Adrenal gland (tissue), 12 donors: Measurements from ENCODE around the gene EPHA3. TPM values are rescaled to one million over a fixed set of nuclear protein-coding genes. Genes with fewer than 3 reads are reported as not detected.

ENCODE experiments used
- DNase-seq, 7 donors: peaks; one replicate each; pipeline ENCODE4 v3.0.0-alpha.2; 2019 to 2020
- H3K27ac ChIP-seq, 5 donors: fragments of 200-600 bp; sonication (generic) in 4 of 5; 1 replicate in 3 of 5; 2 replicates in 2 of 5; pipeline versions ENCODE4 v1.5.1 to v1.8.0; 2016 to 2020; ENCODE audit warnings: mild to moderate bottlenecking in 1 of 5
- H3K27me3 ChIP-seq: fragments of 200-600 bp; 2 replicates; pipeline ENCODE4 v1.8.0; 2021
- H3K36me3 ChIP-seq, 2 donors: fragments of 200-600 bp; replicated peaks in 1 of 2; 1 replicate in 1 of 2; 2 replicates in 1 of 2; pipeline versions ENCODE4 v1.5.1 to v1.8.0; 2018 to 2022
- H3K4me1 ChIP-seq, 2 donors: fragments of 200-600 bp; replicated peaks in 1 of 2; 1 replicate in 1 of 2; 2 replicates in 1 of 2; pipeline versions ENCODE4 v1.5.1 to v1.8.0; 2018 to 2021
- H3K4me3 ChIP-seq, 4 donors: fragments of 200-600 bp; sonication (generic) in 3 of 4; one replicate each; pipeline ENCODE4 v1.5.1; 2016 to 2018
- H3K9me3 ChIP-seq, 3 donors: fragments of 200-600 bp; sonication (generic) in 1 of 3; replicated peaks in 1 of 3; 1 replicate in 2 of 3; 2 replicates in 1 of 3; pipeline versions ENCODE4 v1.5.1 to v1.8.0; 2016 to 2021
- POLR2A ChIP-seq, 2 donors: fragments of 450-650 bp; IDR thresholded peaks; one replicate each; pipeline ENCODE4 v1.6.1; 2017; ENCODE audit warnings: antibody characterized with exemption in 2 of 2, mild to moderate bottlenecking in 2 of 2, moderate library complexity in 1 of 2
- WGBS, 4 donors: extraction: QIAGEN DNeasy Blood & Tissue Kit in 2 of 4; methylation state at CpG; one replicate each; pipeline versions ENCODE4 v1.1.5 to v1.1.7; 2013 to 2017; 5-methylcytosine and 5-hydroxymethylcytosine counted together
- intact Hi-C, 2 donors: fragments of 100-400 bp; cut with DNase I; formaldehyde crosslinking; loops; one replicate each; pipeline versions ENCODE4 v1.14.1 to v1.15.0; 2022 to 2023
- polyA plus RNA-seq, 3 donors: library from polyadenylated mRNA; stranded (reverse); fragments of 200-250 nt in 2 of 3; fragments of 350-450 nt in 1 of 3; fragmentation: Illumina TruSeq in 1 of 3; extraction: RNeasy Lipid Tissue Mini Kit (QIAGEN cat#74804) in 1 of 3; gene quantifications; one replicate each; pipeline ENCODE4 v1.2.3, GENCODE V29; 2013 to 2014
- total RNA-seq, 9 donors: library from RNA; depleted of rRNA in 4 of 9; stranded (reverse); fragments of >200 nt in 4 of 9; fragments of 120-200 nt in 1 of 9; fragmentation: NEBNext Ultra II Directional in 1 of 9; extraction: Animal tissue kit (Norgen Biotek cat#: 25700) in 1 of 9; gene quantifications; one replicate each; pipeline versions ENCODE4 v1.1.0 to v1.2.4, GENCODE V29; 2013 to 2023
- TF ChIP-seq, protein P1 (sequence below), 6 experiments: fragments of 450-650 bp in 4 of 6; fragments of 200-600 bp in 2 of 6; sonication (generic) in 1 of 6; IDR thresholded peaks; 1 replicate in 5 of 6; 2 replicates in 1 of 6; pipeline versions ENCODE4 v1.5.1 to v1.8.0; 2016 to 2021; ENCODE audit warnings: antibody characterized with exemption in 6 of 6, mild to moderate bottlenecking in 2 of 6, moderate library complexity in 1 of 6
- donor health status: healthy with polysubstance abuse.
- donor health status: Bipolar disorder and iron deficiency.
- donor health status: DM: yes; HTN: yes; CAD: no.
- donor health status: DM: no; HTN: no; CAD: no.
- donor health status: DM: no; HTN: no; CAD: no.
- donor health status: DM: yes; HTN: yes; CAD: no.

The EPHA3 gene
- total and polyA plus RNA-seq, 12 donors = 0.17 to 5.1 (median 0.48) TPM

DNA sequence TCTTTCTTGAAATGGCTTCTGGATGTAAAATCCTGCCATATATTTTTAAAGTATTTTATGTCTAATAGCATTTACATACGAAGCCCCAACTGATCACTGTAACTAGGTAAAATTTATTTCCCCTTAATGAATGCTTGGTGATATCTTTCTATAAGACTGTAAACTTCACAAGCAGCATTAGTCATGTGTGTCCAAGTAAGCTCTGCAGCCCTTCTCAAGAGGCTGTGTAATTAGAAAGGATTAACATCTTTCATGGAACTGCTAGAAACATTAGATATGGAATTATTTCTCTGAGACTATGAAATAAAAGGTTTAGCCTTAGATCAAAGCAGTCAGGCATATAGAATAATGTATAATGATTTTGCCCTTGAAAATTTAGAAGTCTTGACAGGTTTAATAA is 143.3 kb downstream of the EPHA3 start:
- Histone ChIP-seq H3K36me3 (no peaks in the 10 kb centered on the region), H3K27ac (no peak overlapping the region), H3K9me3 (no peaks in the 10 kb centered on the region), H3K4me3 (no peak overlapping the region), H3K4me1 (no peaks in the 10 kb centered on the region), H3K27me3 (no peaks in the 10 kb centered on the region)
- intact Hi-C loops = no loop called here
- 40 to 59% (median 48%) methylated on average over 1 of the region's 1 CpG for WGBS, 4 donors
- no peak for DNase-seq
- TF ChIP-seq POLR2A (IDR thresholded peaks at IDR 0.05) = no peak
- TF ChIP-seq, protein P1, sequence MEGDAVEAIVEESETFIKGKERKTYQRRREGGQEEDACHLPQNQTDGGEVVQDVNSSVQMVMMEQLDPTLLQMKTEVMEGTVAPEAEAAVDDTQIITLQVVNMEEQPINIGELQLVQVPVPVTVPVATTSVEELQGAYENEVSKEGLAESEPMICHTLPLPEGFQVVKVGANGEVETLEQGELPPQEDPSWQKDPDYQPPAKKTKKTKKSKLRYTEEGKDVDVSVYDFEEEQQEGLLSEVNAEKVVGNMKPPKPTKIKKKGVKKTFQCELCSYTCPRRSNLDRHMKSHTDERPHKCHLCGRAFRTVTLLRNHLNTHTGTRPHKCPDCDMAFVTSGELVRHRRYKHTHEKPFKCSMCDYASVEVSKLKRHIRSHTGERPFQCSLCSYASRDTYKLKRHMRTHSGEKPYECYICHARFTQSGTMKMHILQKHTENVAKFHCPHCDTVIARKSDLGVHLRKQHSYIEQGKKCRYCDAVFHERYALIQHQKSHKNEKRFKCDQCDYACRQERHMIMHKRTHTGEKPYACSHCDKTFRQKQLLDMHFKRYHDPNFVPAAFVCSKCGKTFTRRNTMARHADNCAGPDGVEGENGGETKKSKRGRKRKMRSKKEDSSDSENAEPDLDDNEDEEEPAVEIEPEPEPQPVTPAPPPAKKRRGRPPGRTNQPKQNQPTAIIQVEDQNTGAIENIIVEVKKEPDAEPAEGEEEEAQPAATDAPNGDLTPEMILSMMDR (IDR thresholded peaks at IDR 0.05) = no peak

DNA sequence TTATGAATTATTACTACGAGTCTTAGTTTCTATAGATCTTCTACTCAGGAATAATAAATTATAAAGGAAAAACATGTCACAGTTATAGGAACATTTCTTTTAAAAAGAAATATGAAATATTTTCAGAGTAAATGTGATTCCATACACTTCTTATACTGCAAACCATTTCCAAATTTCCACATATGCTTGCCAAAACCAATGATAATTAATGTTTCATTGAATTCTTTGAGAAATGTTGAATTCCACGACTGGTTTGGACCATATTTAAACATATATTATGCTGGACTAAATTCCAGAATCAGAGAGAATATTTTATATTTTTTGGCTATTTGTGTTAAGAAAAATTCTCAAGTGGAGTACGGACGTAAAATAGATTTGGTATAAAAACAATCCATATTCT is 144.6 kb downstream of the EPHA3 start:
- intact Hi-C loops = no loop called here
- Histone ChIP-seq H3K36me3 (no peaks in the 10 kb centered on the region), H3K27ac (no peak overlapping the region), H3K27me3 (no peaks in the 10 kb centered on the region), H3K4me3 (no peak overlapping the region), H3K9me3 (no peaks in the 10 kb centered on the region), H3K4me1 (no peaks in the 10 kb centered on the region)
- no peak for TF ChIP-seq POLR2A (IDR thresholded peaks at IDR 0.05)
- TF ChIP-seq, protein P1 (IDR thresholded peaks at IDR 0.05) = no peak
- WGBS, 4 donors = 62 to 76% (median 75%) methylated on average over 4 of the region's 4 CpGs
- no peak for DNase-seq

DNA sequence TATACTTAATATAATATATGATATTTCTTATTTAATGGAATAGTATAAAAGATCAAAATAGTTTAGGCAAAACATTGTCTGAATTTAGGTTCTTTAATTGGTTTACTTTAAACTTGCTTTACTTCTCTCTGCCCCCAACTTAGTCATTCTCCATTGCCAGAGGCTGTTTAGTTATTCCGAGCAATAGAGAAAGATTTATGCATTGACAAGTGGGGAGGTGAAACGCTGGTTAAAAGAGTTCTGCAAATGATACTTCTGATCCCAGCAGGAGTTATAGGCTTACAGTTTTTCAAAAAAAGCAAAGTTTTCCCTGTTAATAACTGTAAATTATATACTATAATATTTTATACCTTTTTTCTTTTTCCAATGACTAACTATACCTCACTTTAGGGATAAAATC is 145.4 kb downstream of the EPHA3 start:
- intact Hi-C loops = no loop called here
- no peak for DNase-seq
- H3K27me3 ChIP-seq = no peaks in the 10 kb centered on the region
- TF ChIP-seq, protein P1 (IDR thresholded peaks at IDR 0.05) = no peak
- TF ChIP-seq POLR2A (IDR thresholded peaks at IDR 0.05) = no peak
- no peak overlapping the region for H3K27ac ChIP-seq
- H3K9me3 ChIP-seq = no peaks in the 10 kb centered on the region
- no peaks in the 10 kb centered on the region for H3K4me1 ChIP-seq
- 25 to 31% (median 28%) methylated on average over 2 of the region's 2 CpGs for WGBS, 4 donors
- H3K36me3 ChIP-seq = no peaks in the 10 kb centered on the region
- H3K4me3 ChIP-seq = no peak overlapping the region

DNA sequence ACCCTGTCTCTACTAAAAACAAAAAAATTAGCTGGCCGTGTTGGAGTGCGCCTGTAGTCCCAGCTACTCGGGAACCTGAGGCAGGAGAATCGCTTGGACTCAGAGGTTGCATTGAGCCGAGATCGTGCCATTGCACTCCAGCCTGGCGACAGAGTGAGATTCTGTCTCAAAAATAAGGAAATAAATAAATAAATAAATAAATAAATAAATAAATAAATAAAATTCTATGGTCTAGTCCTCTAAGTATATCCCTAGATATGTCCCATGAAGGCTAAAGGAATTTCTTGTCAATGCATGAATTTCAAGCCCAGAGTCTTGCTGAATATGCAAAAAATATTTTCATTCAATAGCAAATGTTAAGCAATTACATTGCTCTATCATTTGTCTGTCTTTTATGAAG is 149.0 kb downstream of the EPHA3 start:
- intact Hi-C loops = no loop called here

More for the DNA sequence above, 149.0 kb downstream of the EPHA3 start:
- TF ChIP-seq, protein P1 (IDR thresholded peaks at IDR 0.05) = no peak
- no peak for TF ChIP-seq POLR2A (IDR thresholded peaks at IDR 0.05)
- DNase-seq = no peak
- Histone ChIP-seq H3K27ac (no peak overlapping the region), H3K27me3 (no peaks in the 10 kb centered on the region), H3K4me3 (no peak overlapping the region), H3K4me1 (no peaks in the 10 kb centered on the region), H3K9me3 (no peaks in the 10 kb centered on the region), H3K36me3 (no peaks in the 10 kb centered on the region)
- WGBS, 4 donors = 81 to 97% (median 94%) methylated on average over 7 of the region's 7 CpGs
